ENCODE data around the gene MARCHF5.

GRCh38 chr10:92248566-92248965 is 42.4 kb upstream of the MARCHF5 start:
- TF ChIP-seq CTCF (IDR thresholded peaks at IDR 0.05) = no peak
- TF ChIP-seq POLR2A (IDR thresholded peaks at IDR 0.05) = no peak

All from body of pancreas (tissue), 4 donors.